Ishikawa (cell line): Measurements from ENCODE around the gene EXOSC6.

Experiments
- CEBPB ChIP-seq: IDR thresholded peaks from 2 replicates; pipeline ENCODE4 v1.6.1; 2012
- TAF1 ChIP-seq: IDR thresholded peaks from 2 replicates; pipeline ENCODE4 v1.6.1; 2012; ENCODE audit warnings: low read depth, mild to moderate bottlenecking

- TF ChIP-seq CEBPB = no peak
- no peak for TF ChIP-seq TAF1
Measured at GRCh38 chr16:70290949-70291519, 39.3 kb upstream of the EXOSC6 start.
